ENCODE results near the gene ZNF442.
"Not testable (repeated sequence)": the region's sequence is repeated elsewhere in the genome, so short reads cannot be mapped to it uniquely, and the experiment has no call there.

ZNF442 gene

DNA sequence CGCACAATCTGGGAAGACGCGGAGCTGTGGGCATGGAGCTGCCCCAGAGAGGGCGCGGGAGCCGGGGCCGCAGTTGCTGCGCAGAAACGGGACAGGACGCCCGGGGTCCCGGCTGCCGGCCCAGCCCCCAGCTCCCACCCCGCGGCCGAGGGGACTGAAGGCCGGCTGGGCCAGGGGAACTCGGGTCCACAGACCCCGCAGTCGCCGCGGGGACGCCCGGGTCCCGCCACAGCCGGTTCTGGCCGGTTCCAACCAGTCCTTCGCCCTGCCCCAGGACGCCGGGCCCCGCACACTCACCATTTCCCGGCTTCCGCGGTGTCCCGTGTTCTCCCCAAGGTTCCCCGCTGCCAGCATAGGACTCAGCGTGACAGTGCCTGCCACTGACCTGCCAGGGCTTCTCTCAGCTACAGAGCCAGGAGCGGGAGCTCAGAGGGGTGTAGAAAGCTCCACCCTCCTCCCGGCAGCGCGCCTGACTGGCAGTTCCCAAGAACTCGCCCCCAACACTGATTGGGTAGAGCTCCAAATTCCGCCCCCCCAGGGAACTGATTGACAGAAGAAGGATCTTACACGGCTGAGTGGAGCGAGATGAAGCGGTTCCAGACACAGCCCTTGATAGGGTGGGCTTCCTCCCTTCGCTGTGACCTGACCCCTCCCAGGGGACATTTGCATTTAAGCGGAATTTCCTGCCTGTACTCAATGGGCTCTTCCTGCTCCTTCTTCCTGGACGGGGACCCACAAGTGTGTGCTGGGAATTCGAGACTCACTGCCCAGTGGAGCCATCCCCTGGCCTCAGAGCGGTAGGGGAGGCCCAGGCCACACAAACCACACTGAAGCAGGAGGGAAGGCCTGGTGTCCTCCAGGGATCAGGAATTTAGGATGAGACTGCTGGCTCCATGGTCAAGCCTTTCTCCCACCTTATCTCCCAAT, at the start of gene ZNF442:
Gene ZNF442, minus strand, starts transcription at position 448 of the 927 bp plus-strand sequence. CDS start 2,052 bp downstream, outside the sequence.
- H3K4me3 ChIP-seq (ENCODE audit: low read depth, low read length): peak within 1 kb of the TSS; percentile 86
- peak; percentile 79 for DNase-seq (ENCODE audit: low read depth)

DNA sequence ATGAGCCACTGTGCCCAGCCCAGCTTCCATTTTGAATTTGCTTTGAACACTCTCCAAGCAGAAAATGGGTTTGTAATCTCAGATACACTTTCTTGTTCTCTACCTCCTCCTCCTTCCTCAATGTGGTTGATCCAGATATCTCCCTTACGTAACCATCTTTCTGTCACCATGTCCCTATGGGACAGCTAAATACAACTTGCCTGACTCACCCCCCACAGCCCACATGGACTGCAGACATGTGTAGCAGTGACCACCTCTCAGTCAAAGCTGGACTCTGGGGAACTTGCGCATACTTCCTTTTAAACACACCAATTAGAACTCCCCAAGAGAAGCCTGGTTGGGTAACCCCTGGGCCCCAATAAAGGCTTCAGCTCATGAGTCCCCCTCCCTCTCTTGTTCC, 46.4 kb upstream of the ZNF442 start:
- H3K4me3 ChIP-seq (ENCODE audit: low read depth, low read length): no peak overlapping the region
- no peak for DNase-seq (ENCODE audit: low read depth)

DNA sequence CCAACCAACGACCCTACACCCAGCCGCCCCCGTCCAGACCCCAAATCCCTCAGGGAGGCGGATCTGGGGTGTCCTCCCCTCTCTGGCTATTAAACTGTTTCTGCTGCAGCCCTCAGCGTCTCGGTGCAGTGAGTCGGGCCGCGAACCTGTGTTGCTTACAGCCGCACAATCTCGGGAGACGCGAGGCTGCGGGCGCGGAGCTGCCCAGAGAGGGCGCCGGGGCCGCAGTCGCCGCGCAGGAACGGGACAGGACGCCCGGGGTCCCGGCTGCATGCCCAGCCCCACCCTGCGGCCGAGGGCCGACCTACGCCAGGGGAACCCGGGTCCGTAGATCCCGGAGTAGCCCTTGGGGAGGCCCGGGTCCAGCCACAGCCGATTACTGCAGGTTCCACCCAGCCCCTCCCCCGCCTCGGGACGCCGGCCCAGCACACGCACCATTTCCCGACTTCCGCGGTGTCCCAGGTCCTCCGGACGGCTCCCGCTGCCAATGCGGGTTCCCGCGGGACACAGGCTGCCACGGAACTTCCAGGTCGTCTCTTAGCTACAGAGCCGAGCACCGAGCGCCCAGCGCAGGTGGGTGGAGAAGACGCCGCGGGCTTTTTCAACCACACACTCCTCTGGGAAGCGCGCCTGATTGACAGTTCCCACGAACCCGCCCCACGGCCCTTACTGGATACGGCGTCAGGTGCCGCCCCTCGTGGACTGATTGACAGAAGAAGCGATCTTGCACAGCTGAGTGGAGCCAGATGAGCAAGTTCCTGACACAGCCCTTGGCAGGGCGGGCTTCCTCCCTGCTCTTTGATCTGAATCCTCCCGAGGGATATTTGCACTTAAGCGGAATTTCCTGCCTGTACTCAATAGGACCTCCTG, 35.4 kb upstream of the ZNF442 start, which contains the start of gene ZNF799:
Gene ZNF799, minus strand, starts transcription at position 639 of the 870 bp plus-strand sequence. Its CDS starts 201 bp downstream, at position 438.
- H3K4me3 ChIP-seq (ENCODE audit: low read depth, low read length): peak within 1 kb of the TSS; percentile 76
- peak; percentile 83 for DNase-seq (ENCODE audit: low read depth)

DNA sequence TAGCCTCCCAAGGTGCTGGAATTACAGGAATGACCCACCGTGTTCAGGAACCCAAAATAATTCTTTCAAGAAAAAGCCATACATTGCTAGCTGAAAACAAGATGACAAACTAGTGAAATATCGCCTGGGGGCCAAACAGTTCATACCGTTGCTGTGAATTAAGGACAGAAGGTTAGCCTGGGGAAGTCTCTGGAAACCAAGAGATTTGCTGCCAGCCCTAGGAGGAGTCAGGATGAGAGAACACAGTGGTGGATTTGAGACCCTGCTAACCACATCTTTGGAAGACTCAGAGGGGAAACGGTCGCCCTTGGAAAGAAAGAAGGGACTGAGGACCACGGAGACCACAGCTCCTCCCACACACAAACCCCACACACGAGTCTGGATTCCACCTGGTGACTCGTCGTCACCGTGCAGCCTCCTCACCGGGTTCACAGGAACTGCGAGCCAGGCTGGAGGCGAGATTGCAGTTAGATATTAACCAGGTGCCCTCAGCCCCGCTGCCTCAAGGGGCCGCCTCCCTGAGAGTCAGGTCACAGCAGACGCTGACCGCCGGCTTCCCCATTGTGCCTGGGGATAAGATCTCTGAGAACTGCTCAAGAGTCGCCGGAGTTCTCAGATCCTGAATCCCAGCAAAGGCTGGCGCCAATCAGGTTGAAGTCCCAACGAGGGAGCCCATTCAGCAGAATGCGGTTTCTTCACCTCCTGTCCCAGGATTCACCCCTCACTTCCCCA, 34.6 kb upstream of the ZNF442 start:
- H3K4me3 ChIP-seq (ENCODE audit: low read depth, low read length): peak overlapping the region; percentile 76
- not testable (repeated sequence) for DNase-seq (ENCODE audit: low read depth)

- not testable (repeated sequence) for H3K4me3 ChIP-seq (ENCODE audit: low read depth, low read length); DNase-seq (ENCODE audit: low read depth)
Observed at GRCh38 chr19:12391148-12391547, 25.7 kb upstream of the ZNF442 start.

DNA sequence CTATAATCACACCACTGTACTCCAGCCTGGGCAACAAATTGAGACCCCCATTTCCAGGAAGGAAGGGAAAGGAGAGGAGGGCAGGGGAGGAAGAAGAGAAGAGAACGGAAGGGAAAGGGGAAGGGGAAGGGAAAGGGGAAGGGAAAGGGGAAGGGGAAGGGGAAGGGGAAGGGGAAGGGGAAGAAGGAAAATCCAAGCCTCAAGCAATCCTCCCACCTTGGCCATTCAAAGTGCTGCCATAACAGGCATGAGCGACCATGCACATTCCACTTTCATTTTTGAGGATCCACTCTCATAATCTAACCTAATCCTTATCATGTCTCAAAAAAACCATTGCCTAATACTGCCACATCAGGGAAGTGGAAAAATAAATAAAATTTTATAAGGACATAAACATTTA, 20.9 kb upstream of the ZNF442 start:
- DNase-seq (ENCODE audit: low read depth); H3K4me3 ChIP-seq (ENCODE audit: low read depth, low read length): not testable (repeated sequence)

DNA sequence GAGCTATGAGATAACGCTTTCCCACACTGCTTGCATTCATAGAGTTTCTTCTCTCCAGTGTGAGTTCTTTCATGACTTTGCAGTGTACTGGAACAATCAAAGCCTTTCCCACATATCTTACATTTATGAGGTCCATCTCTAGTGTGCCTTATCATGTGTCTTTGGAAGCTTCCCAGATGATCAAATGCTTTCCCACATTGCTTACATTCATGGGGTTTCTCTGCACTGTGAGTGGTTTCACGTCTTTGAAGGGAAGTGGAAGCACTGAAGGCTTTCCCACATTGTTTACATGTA, 14.9 kb upstream of the ZNF442 start:
- no peak overlapping the region for H3K4me3 ChIP-seq (ENCODE audit: low read depth, low read length)
- no peak for DNase-seq (ENCODE audit: low read depth)

- no peak overlapping the region for H3K4me3 ChIP-seq (ENCODE audit: low read depth, low read length)
- DNase-seq (ENCODE audit: low read depth): no peak
Observed at GRCh38 chr19:12379732-12380443, 14.4 kb upstream of the ZNF442 start.

GRCh38 chr19:12374026-12374425, 8.5 kb upstream of the ZNF442 start:
- no peak for DNase-seq (ENCODE audit: low read depth)
- no peak overlapping the region for H3K4me3 ChIP-seq (ENCODE audit: low read depth, low read length)

DNA sequence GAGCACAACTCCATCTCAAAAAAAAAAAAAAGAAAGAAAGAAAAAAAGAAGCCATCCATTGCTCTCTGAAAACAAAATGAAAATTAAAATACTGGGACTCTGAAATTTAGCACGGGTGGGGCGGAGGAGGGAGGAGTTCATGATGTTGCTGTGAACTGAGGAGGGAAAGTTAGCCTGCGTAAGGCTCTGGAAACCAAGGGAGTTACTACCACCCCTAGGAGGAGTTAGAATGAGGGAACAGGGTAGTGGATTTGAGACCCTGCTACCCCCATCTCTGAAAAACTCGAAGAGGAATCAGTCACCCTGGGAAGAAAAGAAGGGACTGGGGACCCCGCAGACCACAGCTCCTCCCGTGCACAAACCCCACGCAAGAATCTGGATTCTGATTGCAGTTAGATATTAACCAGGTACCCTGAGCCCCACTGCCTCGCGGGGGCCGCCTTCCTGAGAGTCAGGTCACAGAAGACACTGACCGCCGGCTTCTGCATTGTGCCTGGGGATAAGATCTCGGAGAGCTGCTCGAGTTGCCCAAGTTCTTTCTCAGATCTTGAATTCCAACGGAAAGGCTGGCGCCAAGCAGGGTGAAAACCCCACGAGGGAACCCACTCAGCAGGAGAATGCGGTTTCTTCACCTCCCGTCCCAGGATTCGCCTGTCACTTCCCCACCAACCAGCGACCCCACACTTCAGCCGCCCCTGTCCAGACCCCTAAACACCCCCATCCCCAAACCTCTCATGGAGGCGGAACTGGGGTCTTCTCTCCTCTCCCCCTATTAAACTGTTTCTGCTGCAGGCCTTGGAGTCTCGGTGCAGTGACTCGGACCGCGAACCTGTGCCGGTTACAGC, 870 bp downstream of the ZNF442 start:
- DNase-seq (ENCODE audit: low read depth): no peak
- H3K4me3 ChIP-seq (ENCODE audit: low read depth, low read length): peak overlapping the region; percentile 86

GRCh38 chr19:12362236-12362635, 3.2 kb downstream of the ZNF442 start:
- not testable (repeated sequence) for DNase-seq (ENCODE audit: low read depth); H3K4me3 ChIP-seq (ENCODE audit: low read depth, low read length)

DNA sequence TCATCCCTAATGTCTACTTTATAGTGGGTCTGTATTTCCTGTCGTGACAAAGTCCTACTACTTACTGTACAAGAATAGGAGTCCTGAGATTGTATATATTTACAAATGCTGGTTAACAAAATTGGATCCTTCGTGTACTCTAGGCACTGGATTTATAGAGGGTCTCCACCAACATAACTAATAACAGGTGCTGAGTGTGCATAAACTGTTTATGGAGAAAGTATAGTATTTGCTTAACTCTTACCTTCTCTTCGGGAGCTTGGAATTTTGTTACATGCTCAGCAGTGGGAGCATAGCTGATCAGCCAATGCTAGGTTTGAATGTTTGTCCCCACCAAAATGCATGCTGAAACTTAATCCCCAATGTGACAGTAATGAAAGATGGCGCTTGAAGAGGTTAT, 12.1 kb downstream of the ZNF442 start:
- no peak for DNase-seq (ENCODE audit: low read depth)
- no peak overlapping the region for H3K4me3 ChIP-seq (ENCODE audit: low read depth, low read length)

GRCh38 chr19:12350890-12351197, 14.6 kb downstream of the ZNF442 start:
- no peak for DNase-seq (ENCODE audit: low read depth)
- H3K4me3 ChIP-seq (ENCODE audit: low read depth, low read length): no peak overlapping the region

DNA sequence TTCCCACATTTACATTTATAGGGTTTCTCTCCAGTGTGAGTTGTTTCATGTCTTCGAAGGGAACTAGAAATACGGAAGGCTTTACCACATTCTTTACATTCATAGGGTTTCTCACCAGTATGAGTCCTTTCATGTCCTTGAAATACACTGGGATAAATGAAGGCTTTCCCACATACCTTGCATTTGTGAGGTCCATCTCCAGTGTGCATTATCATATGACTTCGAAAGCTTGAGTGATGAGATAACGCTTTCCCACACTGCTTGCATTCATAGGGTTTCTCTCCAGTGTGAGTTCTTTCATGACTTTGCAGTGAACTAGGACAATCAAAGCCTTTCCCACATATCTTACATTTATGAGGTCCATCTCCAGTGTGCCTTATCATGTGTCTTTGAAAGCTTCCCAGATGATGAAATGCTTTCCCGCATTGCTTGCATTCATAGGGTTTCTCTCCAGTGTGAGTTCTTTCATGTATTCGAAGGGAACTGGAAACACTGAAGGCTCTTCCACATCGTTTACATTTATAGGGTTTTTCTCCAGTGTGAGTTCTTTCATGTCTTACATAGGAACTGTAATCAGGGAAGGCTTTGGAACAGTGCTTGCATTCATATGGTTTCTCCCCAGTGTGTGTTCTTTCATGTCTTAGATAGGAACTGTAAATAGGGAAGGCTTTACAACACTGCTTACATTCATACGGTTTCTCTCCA, 15.1 kb downstream of the ZNF442 start:
- DNase-seq (ENCODE audit: low read depth): no peak
- H3K4me3 ChIP-seq (ENCODE audit: low read depth, low read length): no peak overlapping the region

DNA sequence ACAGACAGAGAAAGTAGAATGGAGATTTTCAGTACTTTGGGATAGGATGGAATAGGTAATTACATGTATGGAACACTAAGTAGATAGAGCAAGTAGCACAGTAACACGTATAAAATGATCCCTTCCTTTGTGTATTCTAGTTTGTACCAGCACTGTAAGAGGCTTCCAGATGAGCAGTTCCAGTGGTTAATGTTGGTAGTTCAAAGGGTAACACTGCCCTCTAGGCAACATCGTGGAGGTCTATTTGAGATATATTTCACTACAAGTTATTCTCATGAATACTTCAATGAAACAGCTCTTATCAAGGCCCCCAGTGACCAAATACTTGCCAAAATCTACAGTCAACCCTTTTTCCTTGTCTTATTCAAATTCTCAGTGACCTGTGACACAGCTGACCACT, 18.6 kb downstream of the ZNF442 start:
- no peak overlapping the region for H3K4me3 ChIP-seq (ENCODE audit: low read depth, low read length)
- DNase-seq (ENCODE audit: low read depth): no peak

DNA sequence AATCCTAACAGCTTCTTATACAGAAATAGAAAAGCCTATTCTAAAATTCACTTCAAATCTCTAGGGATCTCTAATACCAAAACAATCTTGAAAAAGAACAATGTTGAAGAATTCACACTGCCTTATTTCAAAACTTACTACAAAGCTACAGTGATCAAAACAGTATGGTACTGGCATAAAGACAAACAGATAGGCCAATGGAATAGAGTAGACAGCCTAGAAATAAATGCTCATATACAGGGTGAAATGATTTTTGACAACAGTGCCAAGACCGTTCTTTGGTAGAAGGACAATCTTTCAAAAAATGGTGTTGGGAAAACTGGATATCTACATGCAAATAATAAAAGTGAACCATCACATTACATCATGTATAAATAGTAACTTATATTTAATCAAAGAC, 20.3 kb downstream of the ZNF442 start:
- H3K4me3 ChIP-seq (ENCODE audit: low read depth, low read length): no peak overlapping the region
- DNase-seq (ENCODE audit: low read depth): no peak

DNA sequence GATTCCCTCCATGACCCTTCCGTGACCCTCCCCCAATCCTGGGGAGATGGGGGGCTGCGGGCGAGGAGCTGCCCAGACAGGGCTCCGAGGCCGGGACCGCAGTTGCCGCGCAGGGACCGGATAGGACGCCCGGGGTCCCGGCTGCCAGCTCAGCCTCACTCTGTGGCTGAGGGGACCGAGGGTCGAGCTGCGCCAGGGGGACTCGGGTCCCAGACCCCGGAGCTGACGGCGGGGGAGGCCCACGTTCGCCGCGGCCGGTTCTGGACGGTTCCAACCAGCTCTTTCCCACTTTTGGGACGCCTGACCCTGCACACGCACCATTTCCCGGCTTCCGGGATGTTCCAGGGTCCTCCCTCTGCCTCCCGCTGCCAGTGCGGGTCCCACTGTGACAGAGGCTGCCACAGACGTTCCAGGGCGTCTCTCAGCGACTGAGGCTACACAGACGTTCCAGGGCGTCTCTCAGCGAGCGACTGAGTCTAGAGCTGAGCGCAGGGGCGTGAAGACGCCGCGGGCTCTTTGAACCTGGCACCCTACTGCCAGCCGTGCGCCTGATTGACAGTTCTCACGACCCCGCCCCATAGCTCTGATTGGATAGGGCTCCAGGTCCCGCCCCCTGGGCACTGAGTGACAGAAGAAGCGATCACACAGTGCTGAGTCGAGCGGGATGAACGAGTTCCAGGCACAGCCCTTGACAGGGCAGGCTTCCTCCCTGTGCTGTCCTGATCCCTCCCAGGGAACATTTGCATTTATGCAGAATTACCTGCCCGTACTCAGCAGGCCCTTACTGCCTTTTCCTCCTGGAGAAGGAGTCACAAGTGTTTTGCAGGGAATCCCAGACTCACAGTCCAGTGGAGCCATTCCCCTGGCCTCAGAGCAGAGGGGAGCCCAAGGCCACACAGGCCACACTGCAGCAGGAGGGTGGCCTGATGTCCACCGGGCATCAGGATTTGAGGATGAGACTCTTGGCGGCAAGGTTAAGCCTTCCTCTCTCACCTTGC, 32.0 kb downstream of the ZNF442 start, which contains the start of gene ZNF563:
Gene ZNF563, minus strand, starts transcription at position 472 of the 998 bp plus-strand sequence. Its CDS starts 151 bp downstream, at position 321.
- peak within 1 kb of the TSS; percentile 79 for H3K4me3 ChIP-seq (ENCODE audit: low read depth, low read length)
- DNase-seq (ENCODE audit: low read depth): peak; percentile 64

All from skeletal muscle cell (primary cell).